OCI-LY7 (cell line): ENCODE results near the gene DALRD3. TPM values are rescaled to one million over a fixed set of nuclear protein-coding genes. Genes with fewer than 3 reads are reported as not detected.
"Not testable (repeated sequence)": the region's sequence is repeated elsewhere in the genome, so short reads cannot be mapped to it uniquely, and the experiment has no call there.

ENCODE experiments used
- BruUV-seq: library from RNA; stranded (reverse); fragments of 400-500 nt; replicated peaks from 2 replicates; lab custom pipeline; 2021; lab: Mats Ljungman, UMichigan
- CTCF ChIA-PET: fragments of 300-600 bp; sonication (Branson Sonifier 250); formaldehyde crosslinking; loops from one replicate; lab custom pipeline; 2022; ENCODE audit warnings: antibody characterized with exemption; ENCODE audit not compliant: unreplicated experiment; lab: Charles Lee
- POLR2A ChIA-PET: fragments of 300-600 bp; sonication (Branson Sonifier 250); formaldehyde crosslinking; loops from one replicate; lab custom pipeline; 2022; ENCODE audit warnings: antibody characterized with exemption; lab: Charles Lee
- DNase-seq: peaks from one replicate; pipeline ENCODE4 v3.0.0-alpha.2; 2015; ENCODE audit warnings: low spot score
- H2AFZ ChIP-seq: fragments of 200-600 bp; sonication (generic), shearing (Covaris generic); 2 replicates; pipeline ENCODE4 v1.6.1; 2014; ENCODE audit warnings: mild to moderate bottlenecking, antibody characterized with exemption, low read length, moderate library complexity
- H3K27ac ChIP-seq: fragments of 200-600 bp; sonication (generic); 2 replicates; pipeline ENCODE4 v1.5.1; 2014; ENCODE audit warnings: mixed run types, low read depth, mild to moderate bottlenecking, moderate library complexity, low read length, inconsistent platforms; ENCODE audit not compliant: poor library complexity, severe bottlenecking
- H3K36me3 ChIP-seq: fragments of 200-600 bp; sonication (generic); 2 replicates; pipeline ENCODE4 v1.6.1; 2014; ENCODE audit warnings: mild to moderate bottlenecking, antibody characterized with exemption, low read length, moderate library complexity, mixed read lengths; ENCODE audit not compliant: insufficient read depth
- H3K4me1 ChIP-seq: fragments of 200-600 bp; sonication (generic); 2 replicates; pipeline ENCODE4 v1.5.1; 2014; ENCODE audit warnings: mild to moderate bottlenecking, low read length; ENCODE audit not compliant: insufficient read depth, poor library complexity, severe bottlenecking
- H3K4me2 ChIP-seq: fragments of 200-600 bp; sonication (generic); 2 replicates; pipeline ENCODE4 v1.6.1; 2014; ENCODE audit warnings: mild to moderate bottlenecking, low read length
- H3K4me3 ChIP-seq: fragments of 200-600 bp; sonication (generic); 2 replicates; pipeline ENCODE4 v1.5.1; 2014; ENCODE audit warnings: mild to moderate bottlenecking, low read depth, low read length; ENCODE audit not compliant: poor library complexity, severe bottlenecking
- H3K79me2 ChIP-seq: fragments of 200-600 bp; sonication (generic); 2 replicates; pipeline ENCODE4 v1.6.1; 2016; ENCODE audit warnings: low read depth, mild to moderate bottlenecking, low read length, moderate library complexity, mixed read lengths; ENCODE audit not compliant: insufficient read depth
- H3K9me2 ChIP-seq: fragments of 200-600 bp; sonication (generic); 2 replicates; pipeline ENCODE4 v1.6.1; 2016; ENCODE audit warnings: mild to moderate bottlenecking, low read length, mixed read lengths; ENCODE audit not compliant: insufficient read depth
- H3K9me3 ChIP-seq: fragments of 200-600 bp; sonication (generic); 2 replicates; pipeline ENCODE4 v1.6.1; 2014; ENCODE audit warnings: mild to moderate bottlenecking, mixed run types, low read length, mixed read lengths
- H4K20me1 ChIP-seq: fragments of 200-600 bp; sonication (generic); 2 replicates; pipeline ENCODE4 v1.6.1; 2014; ENCODE audit warnings: mild to moderate bottlenecking, antibody characterized with exemption, low read length, moderate library complexity, mixed read lengths; ENCODE audit not compliant: insufficient read depth
- EZH2phosphoT487 ChIP-seq: fragments of 200-600 bp; sonication (generic); IDR thresholded peaks from 2 replicates; pipeline ENCODE4 v1.6.1; 2018; ENCODE audit warnings: low read depth, borderline replicate concordance, mild to moderate bottlenecking, mixed run types, antibody characterized with exemption, low read length, moderate library complexity, mixed read lengths
- intact Hi-C: fragments of 100-400 bp; cut with micrococcal nuclease; formaldehyde crosslinking; loops from one replicate; pipeline ENCODE4 v1.10.0; 2022; ENCODE audit not compliant: unreplicated experiment
- total RNA-seq, 2 experiments: library from RNA; depleted of rRNA in 1 of 2; stranded (reverse); fragments of >200 nt in 1 of 2; shearing (Covaris generic) in 1 of 2; gene quantifications; 2 replicates each; pipeline ENCODE4 v1.2.3, GENCODE V29; 2014 to 2022
- TF ChIP-seq, protein P1 (sequence below): fragments of 200-600 bp; sonication (generic); conservative IDR thresholded peaks from 2 replicates; pipeline ENCODE4 v1.5.1; 2014; ENCODE audit warnings: mild to moderate bottlenecking, antibody characterized with exemption, low read length, moderate library complexity, mixed read lengths

DALRD3 gene
- total RNA-seq, 2 experiments from 2014 or later: 35.0 to 36.2 TPM

DNA sequence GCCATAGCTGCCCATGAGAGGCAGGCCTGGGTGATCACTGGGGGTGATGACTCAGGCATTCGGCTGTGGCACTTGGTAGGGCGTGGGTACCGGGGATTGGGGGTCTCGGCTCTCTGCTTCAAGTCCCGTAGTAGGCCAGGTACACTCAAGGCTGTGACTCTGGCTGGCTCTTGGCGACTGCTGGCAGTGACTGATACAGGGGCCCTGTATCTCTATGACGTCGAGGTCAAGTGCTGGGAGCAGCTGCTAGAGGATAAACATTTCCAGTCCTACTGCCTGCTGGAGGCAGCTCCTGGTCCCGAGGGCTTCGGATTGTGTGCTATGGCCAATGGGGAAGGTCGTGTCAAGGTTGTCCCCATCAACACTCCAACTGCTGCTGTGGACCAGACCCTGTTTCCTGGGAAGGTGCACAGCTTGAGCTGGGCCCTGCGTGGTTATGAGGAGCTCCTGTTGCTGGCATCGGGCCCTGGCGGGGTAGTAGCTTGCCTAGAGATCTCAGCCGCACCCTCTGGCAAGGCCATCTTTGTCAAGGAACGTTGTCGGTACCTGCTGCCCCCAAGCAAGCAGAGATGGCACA lies 5.9 kb downstream of the DALRD3 start:
- no TSS peak for BruUV-seq
- no peaks in the 10 kb centered on the region for H3K9me2 ChIP-seq
- no peak for DNase-seq
- H3K4me2 ChIP-seq: no peak overlapping the region
- H3K4me3 ChIP-seq: no peak overlapping the region
- H4K20me1 ChIP-seq: peaks cover 9% of the 10 kb centered on the region; the same call in 1 of the 2 replicates
- H3K9me3 ChIP-seq: no peaks in the 10 kb centered on the region
- ChIA-PET POLR2A (no interaction called here), CTCF (interaction anchor here (0.6 kb wide), 1 partner anchor 265 kb away, joined by 3 read pairs; no protein-coding TSS in a partner anchor)
- H3K27ac ChIP-seq: no peak overlapping the region
- intact Hi-C loops: no loop called here
- H3K79me2 ChIP-seq: peaks cover 21% of the 10 kb centered on the region; the same call in 1 of the 2 replicates
- no peak overlapping the region for H2AFZ ChIP-seq
- TF ChIP-seq, protein P1, sequence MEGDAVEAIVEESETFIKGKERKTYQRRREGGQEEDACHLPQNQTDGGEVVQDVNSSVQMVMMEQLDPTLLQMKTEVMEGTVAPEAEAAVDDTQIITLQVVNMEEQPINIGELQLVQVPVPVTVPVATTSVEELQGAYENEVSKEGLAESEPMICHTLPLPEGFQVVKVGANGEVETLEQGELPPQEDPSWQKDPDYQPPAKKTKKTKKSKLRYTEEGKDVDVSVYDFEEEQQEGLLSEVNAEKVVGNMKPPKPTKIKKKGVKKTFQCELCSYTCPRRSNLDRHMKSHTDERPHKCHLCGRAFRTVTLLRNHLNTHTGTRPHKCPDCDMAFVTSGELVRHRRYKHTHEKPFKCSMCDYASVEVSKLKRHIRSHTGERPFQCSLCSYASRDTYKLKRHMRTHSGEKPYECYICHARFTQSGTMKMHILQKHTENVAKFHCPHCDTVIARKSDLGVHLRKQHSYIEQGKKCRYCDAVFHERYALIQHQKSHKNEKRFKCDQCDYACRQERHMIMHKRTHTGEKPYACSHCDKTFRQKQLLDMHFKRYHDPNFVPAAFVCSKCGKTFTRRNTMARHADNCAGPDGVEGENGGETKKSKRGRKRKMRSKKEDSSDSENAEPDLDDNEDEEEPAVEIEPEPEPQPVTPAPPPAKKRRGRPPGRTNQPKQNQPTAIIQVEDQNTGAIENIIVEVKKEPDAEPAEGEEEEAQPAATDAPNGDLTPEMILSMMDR: no peak
- no peak for TF ChIP-seq EZH2phosphoT487
- H3K4me1 ChIP-seq: peaks cover 12% of the 10 kb centered on the region
- peaks cover 61% of the 10 kb centered on the region for H3K36me3 ChIP-seq

DNA sequence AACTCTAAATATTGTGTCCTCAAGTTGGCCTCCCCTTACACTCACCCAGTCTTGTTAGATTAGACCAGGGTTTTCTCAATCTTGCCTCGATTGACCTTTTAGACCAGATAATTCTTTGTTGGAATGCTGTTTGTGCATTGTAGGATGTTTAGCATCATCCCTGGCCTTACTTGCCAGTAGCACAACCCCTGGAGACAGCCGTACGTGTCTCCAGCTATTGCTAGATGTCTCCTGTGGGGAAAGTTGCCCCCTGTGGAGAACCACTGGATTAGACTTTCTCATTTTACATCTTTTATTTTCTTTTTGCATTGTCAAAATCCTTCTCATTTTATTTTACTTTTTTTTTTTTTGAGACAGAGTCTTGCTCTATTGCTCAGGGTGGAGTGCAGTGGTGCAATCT lies 9.0 kb downstream of the DALRD3 start:
- peaks cover 18% of the 10 kb centered on the region for H3K4me1 ChIP-seq
- peaks cover 9% of the 10 kb centered on the region; the same call in 1 of the 2 replicates for H4K20me1 ChIP-seq
- H3K4me3 ChIP-seq: no peak overlapping the region
- ChIA-PET POLR2A (interaction anchor here (0.6 to 3.2 kb wide), 5 partner anchors 12 to 695 kb away, joined by 3 to 42 read pairs (median 3); partner anchors contain the start of gene NDUFAF3), CTCF (no interaction called here)
- H3K9me2 ChIP-seq: no peaks in the 10 kb centered on the region
- DNase-seq: no peak
- intact Hi-C loops: loop anchor here (5.0 kb wide), 1 partner anchor 83 kb away; the partner anchor contains the start of gene QRICH1
- peaks cover 21% of the 10 kb centered on the region; the same call in 1 of the 2 replicates for H3K79me2 ChIP-seq
- no TSS peak for BruUV-seq
- no peak overlapping the region for H3K4me2 ChIP-seq
- no peaks in the 10 kb centered on the region for H3K9me3 ChIP-seq
- TF ChIP-seq, protein P1: no peak
- TF ChIP-seq EZH2phosphoT487: no peak
- no peak overlapping the region for H3K27ac ChIP-seq
- H3K36me3 ChIP-seq: peaks cover 36% of the 10 kb centered on the region
- H2AFZ ChIP-seq: no peak overlapping the region

GRCh38 chr3:49008627-49009026 lies 9.8 kb downstream of the DALRD3 start:
- Histone ChIP-seq H3K27ac (peak overlapping the region; percentile 3), H3K36me3 (peaks cover 28% of the 10 kb centered on the region), H3K79me2 (peaks cover 21% of the 10 kb centered on the region; the same call in 1 of the 2 replicates), H3K4me1 (peaks cover 18% of the 10 kb centered on the region), H3K4me2 (peak overlapping the region; percentile 99), H3K4me3 (peak overlapping the region; percentile 78)
- POLR2A ChIA-PET: interaction anchor here (0.7 to 3.2 kb wide), 3 partner anchors 13 to 694 kb away, joined by 3 to 42 read pairs (median 3); partner anchors contain the start of gene NDUFAF3
- H2AFZ ChIP-seq, DNase-seq, H3K9me3 ChIP-seq, CTCF ChIA-PET, BruUV-seq, H3K9me2 ChIP-seq, H4K20me1 ChIP-seq: not testable (repeated sequence)
- intact Hi-C loops: loop anchor here (5.0 kb wide), 1 partner anchor 84 kb away; the partner anchor contains the start of gene QRICH1
